Upper lobe of left lung (tissue), 6 donors: ENCODE data around the gene CPVL. TPM values are rescaled to one million over a fixed set of nuclear protein-coding genes. Genes with fewer than 3 reads are reported as not detected.

Experiments used
- ATAC-seq, 2 donors: fragments of 200-7000 bp; cut with Tn5 transposase; one replicate each; pipeline ENCODE4 v1.9.1; 2022; ENCODE audit warnings: mild to moderate bottlenecking in 2 of 2, moderate library complexity in 2 of 2; ENCODE audit not compliant: low FRiP score in 2 of 2
- DNase-seq, 2 donors: peaks; one replicate each; pipeline ENCODE4 v3.0.0-alpha.2; 2019 to 2020
- H3K27ac ChIP-seq, 4 donors: fragments of 200-600 bp; sonication (generic); one replicate each; pipeline ENCODE4 v1.5.1; 2016 to 2019
- H3K27me3 ChIP-seq, 4 donors: fragments of 200-600 bp; sonication (generic); one replicate each; pipeline ENCODE4 v1.5.1; 2017 to 2019
- H3K36me3 ChIP-seq, 4 donors: fragments of 200-600 bp; sonication (generic); one replicate each; pipeline ENCODE4 v1.5.1; 2016 to 2019
- H3K4me1 ChIP-seq, 4 donors: fragments of 200-600 bp; sonication (generic); one replicate each; pipeline ENCODE4 v1.5.1; 2018 to 2019
- H3K4me3 ChIP-seq, 4 donors: fragments of 200-600 bp; sonication (generic); one replicate each; pipeline ENCODE4 v1.5.1; 2017 to 2019; ENCODE audit warnings: mild to moderate bottlenecking in 2 of 4, moderate library complexity in 1 of 4
- H3K9me3 ChIP-seq, 4 donors: fragments of 200-600 bp; sonication (generic); one replicate each; pipeline ENCODE4 v1.5.1; 2018 to 2019
- EP300 ChIP-seq, 4 donors: sonication (generic); formaldehyde crosslinking; IDR thresholded peaks; one replicate each; pipeline ENCODE4 v1.5.1; 2017; ENCODE audit warnings: antibody characterized with exemption in 4 of 4, control low read depth in 2 of 4
- POLR2A ChIP-seq, 4 donors: fragments of 450-650 bp; IDR thresholded peaks; one replicate each; pipeline ENCODE4 v1.5.1; 2016 to 2017; ENCODE audit warnings: antibody characterized with exemption in 4 of 4, mild to moderate bottlenecking in 2 of 4
- POLR2AphosphoS5 ChIP-seq, 2 donors: sonication (generic); formaldehyde crosslinking; IDR thresholded peaks; one replicate each; pipeline ENCODE4 v1.5.1; 2017; ENCODE audit warnings: antibody characterized with exemption in 2 of 2
- WGBS, 2 donors: methylation state at CpG; one replicate each; pipeline ENCODE4 v1.1.5; 2017 to 2018; 5-methylcytosine and 5-hydroxymethylcytosine counted together
- total RNA-seq, 6 donors: library from RNA; depleted of rRNA in 4 of 6; stranded (reverse); fragments of >200 nt in 4 of 6; gene quantifications; one replicate each; pipeline versions ENCODE4 v1.1.0 to v1.2.1, GENCODE V29; 2016 to 2021
- TF ChIP-seq, protein P1 (sequence below), 6 experiments: fragments of 450-650 bp in 4 of 6; fragments of 200-600 bp in 2 of 6; sonication (generic) in 2 of 6; IDR thresholded peaks; one replicate each; pipeline ENCODE4 v1.5.1; 2016 to 2019; ENCODE audit warnings: antibody characterized with exemption in 6 of 6
- donor health status: DM: no; HTN: no; CAD: no; lungs with moderate emphysema.
- donor health status: DM: no; HTN: yes; CAD: no; lungs with severe emphysema.

Gene CPVL
- total RNA-seq, 6 donors from 2014 or later: 4.6 to 47.4 (median 23.2) TPM

- H3K4me3 ChIP-seq: no peak overlapping the region
- H3K27ac ChIP-seq: no peak overlapping the region
- ATAC-seq (no peak), DNase-seq (no peak)
- no peaks in the 10 kb centered on the region for H3K4me1 ChIP-seq
- H3K36me3 ChIP-seq: no peaks in the 10 kb centered on the region
- H3K9me3 ChIP-seq: peaks cover 0 to 3% (median 0%) of the 10 kb centered on the region in 4 donors
- 50 to 72% methylated on average over 1 of the region's 1 CpG for WGBS, 2 donors
- TF ChIP-seq, protein P1, sequence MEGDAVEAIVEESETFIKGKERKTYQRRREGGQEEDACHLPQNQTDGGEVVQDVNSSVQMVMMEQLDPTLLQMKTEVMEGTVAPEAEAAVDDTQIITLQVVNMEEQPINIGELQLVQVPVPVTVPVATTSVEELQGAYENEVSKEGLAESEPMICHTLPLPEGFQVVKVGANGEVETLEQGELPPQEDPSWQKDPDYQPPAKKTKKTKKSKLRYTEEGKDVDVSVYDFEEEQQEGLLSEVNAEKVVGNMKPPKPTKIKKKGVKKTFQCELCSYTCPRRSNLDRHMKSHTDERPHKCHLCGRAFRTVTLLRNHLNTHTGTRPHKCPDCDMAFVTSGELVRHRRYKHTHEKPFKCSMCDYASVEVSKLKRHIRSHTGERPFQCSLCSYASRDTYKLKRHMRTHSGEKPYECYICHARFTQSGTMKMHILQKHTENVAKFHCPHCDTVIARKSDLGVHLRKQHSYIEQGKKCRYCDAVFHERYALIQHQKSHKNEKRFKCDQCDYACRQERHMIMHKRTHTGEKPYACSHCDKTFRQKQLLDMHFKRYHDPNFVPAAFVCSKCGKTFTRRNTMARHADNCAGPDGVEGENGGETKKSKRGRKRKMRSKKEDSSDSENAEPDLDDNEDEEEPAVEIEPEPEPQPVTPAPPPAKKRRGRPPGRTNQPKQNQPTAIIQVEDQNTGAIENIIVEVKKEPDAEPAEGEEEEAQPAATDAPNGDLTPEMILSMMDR (IDR thresholded peaks at IDR 0.05): no peak
- TF ChIP-seq POLR2A (IDR thresholded peaks at IDR 0.05) (no peak), POLR2AphosphoS5 (IDR thresholded peaks at IDR 0.05) (no peak), EP300 (IDR thresholded peaks at IDR 0.05) (no peak)
- H3K27me3 ChIP-seq: no peaks in the 10 kb centered on the region
Measured at GRCh38 chr7:29167721-29168120, 21.4 kb upstream of the CPVL start.

- DNase-seq (no peak), ATAC-seq (no peak)
- no peaks in the 10 kb centered on the region for H3K36me3 ChIP-seq
- no peaks in the 10 kb centered on the region for H3K27me3 ChIP-seq
- 55 to 69% methylated on average over 3 of the region's 3 CpGs for WGBS, 2 donors
- H3K4me1 ChIP-seq: no peaks in the 10 kb centered on the region
- H3K4me3 ChIP-seq: no peak overlapping the region
- H3K9me3 ChIP-seq: peaks cover 0 to 3% (median 0%) of the 10 kb centered on the region in 4 donors
- TF ChIP-seq EP300 (IDR thresholded peaks at IDR 0.05): no peak
- TF ChIP-seq POLR2AphosphoS5 (IDR thresholded peaks at IDR 0.05): no peak
- TF ChIP-seq, protein P1 (IDR thresholded peaks at IDR 0.05): no peak
- no peak for TF ChIP-seq POLR2A (IDR thresholded peaks at IDR 0.05)
- H3K27ac ChIP-seq: no peak overlapping the region
Measured at GRCh38 chr7:29163854-29164253, 17.5 kb upstream of the CPVL start.

DNA sequence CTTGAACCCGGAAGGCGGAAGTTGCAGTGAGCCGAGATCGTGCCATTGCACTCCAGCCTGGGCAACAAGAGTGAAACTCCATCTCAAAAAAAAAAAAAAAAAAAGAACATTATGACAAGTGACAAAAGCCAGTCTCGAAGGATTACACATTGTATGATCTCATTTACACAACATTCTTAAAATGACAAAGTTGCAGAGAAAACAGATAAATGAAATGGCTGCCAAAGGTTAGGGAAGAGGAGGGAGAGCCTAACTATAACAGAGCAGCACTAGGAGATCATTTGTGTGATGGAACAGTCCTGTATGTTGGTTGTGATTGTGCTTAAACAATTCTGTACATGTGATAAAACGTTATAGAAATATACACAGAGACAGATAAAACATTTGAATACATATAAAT, 16.2 kb upstream of the CPVL start:
- WGBS, 2 donors: 84% methylated on average over 6 of the region's 6 CpGs
- Histone ChIP-seq H3K27ac (no peak overlapping the region), H3K4me1 (no peaks in the 10 kb centered on the region), H3K36me3 (no peaks in the 10 kb centered on the region), H3K27me3 (no peaks in the 10 kb centered on the region), H3K4me3 (no peak overlapping the region), H3K9me3 (peaks cover 0 to 3% (median 0%) of the 10 kb centered on the region in 4 donors)
- TF ChIP-seq, protein P1 (IDR thresholded peaks at IDR 0.05): no peak
- TF ChIP-seq EP300 (IDR thresholded peaks at IDR 0.05) (no peak), POLR2A (IDR thresholded peaks at IDR 0.05) (no peak), POLR2AphosphoS5 (IDR thresholded peaks at IDR 0.05) (no peak)
- DNase-seq (no peak), ATAC-seq (no peak)

DNA sequence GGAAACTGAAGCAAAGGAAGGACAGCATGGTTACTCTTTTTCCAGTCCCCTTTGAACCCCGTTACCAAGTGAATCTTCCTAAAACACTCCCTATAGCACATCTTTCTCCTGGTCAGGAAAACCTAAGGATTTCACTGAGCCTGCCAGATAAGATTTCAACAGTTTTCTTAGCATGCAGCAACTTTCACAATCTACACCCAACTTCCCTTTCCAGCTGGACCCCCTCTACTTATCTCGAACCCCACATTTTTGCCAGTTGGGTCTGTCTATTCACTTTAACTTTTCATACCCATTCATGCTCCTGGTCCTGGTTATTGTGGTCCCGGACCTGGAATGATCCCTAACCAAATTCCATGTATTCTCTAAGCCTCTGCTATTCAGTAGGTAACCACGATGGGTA, 14.9 kb upstream of the CPVL start:
- H3K27me3 ChIP-seq: no peaks in the 10 kb centered on the region
- TF ChIP-seq POLR2AphosphoS5 (IDR thresholded peaks at IDR 0.05) (no peak), EP300 (IDR thresholded peaks at IDR 0.05) (no peak)
- TF ChIP-seq, protein P1 (IDR thresholded peaks at IDR 0.05): no peak
- no peaks in the 10 kb centered on the region for H3K4me1 ChIP-seq
- no peak overlapping the region for H3K27ac ChIP-seq
- DNase-seq: no peak
- H3K4me3 ChIP-seq: no peak overlapping the region
- WGBS, 2 donors: 76 to 82% methylated on average over 4 of the region's 4 CpGs
- H3K9me3 ChIP-seq: peaks cover 0 to 3% (median 0%) of the 10 kb centered on the region in 4 donors
- no peak for ATAC-seq
- H3K36me3 ChIP-seq: no peaks in the 10 kb centered on the region

DNA sequence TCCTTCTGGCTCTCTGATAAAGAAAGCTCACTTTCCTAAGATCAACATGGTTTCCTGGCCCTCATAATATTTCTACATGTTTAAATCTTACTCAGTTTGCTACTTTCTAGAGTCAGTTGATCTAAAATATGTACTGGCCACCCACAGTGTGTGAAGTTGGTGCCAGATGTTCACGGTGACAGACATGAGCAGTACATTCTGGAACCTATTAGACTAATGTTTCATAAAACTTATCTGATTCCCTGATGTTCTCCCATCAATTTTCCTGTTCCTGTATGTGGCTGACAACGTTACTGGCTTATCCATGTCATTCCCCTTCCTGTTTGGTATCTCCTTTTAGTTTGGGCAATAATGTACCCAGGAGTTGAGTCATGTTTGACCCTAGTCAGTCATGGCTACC, 13.7 kb upstream of the CPVL start:
- 41 to 49% methylated on average over 2 of the region's 2 CpGs for WGBS, 2 donors
- DNase-seq: no peak
- no peak overlapping the region for H3K4me3 ChIP-seq
- H3K9me3 ChIP-seq: no peaks in the 10 kb centered on the region
- H3K27ac ChIP-seq: no peak overlapping the region
- TF ChIP-seq, protein P1 (IDR thresholded peaks at IDR 0.05): no peak
- TF ChIP-seq EP300 (IDR thresholded peaks at IDR 0.05): no peak
- TF ChIP-seq POLR2A (IDR thresholded peaks at IDR 0.05): no peak
- no peak for TF ChIP-seq POLR2AphosphoS5 (IDR thresholded peaks at IDR 0.05)
- ATAC-seq: no peak
- no peaks in the 10 kb centered on the region for H3K4me1 ChIP-seq
- H3K36me3 ChIP-seq: no peaks in the 10 kb centered on the region
- no peaks in the 10 kb centered on the region for H3K27me3 ChIP-seq
